HG03135 (cell line): ENCODE data around the gene NUDT16.

Experiments
- ATAC-seq: cut with Tn5 transposase; IDR thresholded peaks from one replicate; pipeline ENCODE4 v1.9.1; 2021; ENCODE audit warnings: mild to moderate bottlenecking, moderate library complexity; ENCODE audit not compliant: unreplicated experiment

Gene NUDT16

DNA sequence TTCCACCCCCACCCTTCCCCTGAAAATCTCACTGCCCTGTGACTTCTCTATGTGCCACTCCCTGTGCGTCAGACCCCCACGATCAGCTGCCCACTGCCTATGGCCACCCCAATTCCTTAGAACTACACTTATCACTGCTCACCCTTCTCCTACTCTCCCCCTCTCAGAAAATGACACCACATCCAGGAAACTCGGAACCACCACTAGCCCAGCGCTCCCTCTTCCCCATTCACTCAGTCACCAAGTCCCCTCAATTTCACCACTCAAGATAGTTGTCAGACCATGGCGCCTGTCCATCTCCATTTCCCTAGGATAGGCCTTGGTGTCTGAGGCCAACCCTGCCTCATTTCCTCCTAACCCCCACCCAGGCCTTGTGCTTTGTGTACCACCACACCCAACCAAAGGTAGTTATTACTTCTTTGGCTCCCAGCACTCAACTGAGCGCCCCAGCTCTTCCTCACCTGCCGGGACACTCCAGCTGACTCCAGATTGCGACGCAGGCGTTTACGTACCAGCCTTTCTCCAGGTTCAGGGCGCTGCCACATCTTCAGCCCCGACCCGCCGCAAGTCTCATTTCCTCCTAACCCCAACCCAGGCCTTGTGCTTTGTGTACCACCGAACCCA is 641 bp upstream of the NUDT16 start:
- ATAC-seq = peak; percentile 25

DNA sequence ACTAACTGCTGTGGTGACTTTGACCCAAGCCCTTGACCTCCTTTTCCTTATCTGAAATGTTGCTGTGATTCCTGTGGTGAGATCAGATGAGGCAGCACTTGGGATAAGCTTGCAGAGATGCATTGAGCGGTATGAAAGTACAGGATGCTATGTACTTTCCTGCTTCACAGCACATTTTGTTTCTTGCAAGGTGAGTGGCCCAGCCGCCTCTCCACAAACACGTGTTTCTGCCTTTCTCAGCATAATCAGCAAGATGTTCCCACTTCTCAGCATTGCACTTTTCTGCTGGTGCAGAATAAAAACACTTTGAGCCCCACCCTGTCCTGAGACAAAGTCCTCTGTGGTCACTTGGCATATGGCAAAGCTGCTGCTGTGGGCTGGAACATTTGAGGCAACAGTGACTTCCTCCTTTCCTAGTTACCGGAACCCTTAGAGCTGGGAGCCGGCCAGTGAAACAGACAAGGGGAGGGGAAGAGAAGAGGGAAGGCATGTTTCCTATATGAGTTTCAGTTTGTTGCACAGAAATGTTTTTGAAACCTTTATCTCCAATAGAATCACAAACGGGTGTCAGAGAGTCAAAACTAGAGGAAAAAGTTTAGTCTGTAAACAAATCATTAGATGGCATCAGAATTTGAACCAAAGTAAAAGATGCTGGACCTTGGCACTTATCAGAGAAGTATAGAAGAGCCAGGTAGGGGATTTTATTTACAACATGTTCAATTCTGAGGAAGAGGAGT is 5.0 kb downstream of the NUDT16 start:
- ATAC-seq = no peak

DNA sequence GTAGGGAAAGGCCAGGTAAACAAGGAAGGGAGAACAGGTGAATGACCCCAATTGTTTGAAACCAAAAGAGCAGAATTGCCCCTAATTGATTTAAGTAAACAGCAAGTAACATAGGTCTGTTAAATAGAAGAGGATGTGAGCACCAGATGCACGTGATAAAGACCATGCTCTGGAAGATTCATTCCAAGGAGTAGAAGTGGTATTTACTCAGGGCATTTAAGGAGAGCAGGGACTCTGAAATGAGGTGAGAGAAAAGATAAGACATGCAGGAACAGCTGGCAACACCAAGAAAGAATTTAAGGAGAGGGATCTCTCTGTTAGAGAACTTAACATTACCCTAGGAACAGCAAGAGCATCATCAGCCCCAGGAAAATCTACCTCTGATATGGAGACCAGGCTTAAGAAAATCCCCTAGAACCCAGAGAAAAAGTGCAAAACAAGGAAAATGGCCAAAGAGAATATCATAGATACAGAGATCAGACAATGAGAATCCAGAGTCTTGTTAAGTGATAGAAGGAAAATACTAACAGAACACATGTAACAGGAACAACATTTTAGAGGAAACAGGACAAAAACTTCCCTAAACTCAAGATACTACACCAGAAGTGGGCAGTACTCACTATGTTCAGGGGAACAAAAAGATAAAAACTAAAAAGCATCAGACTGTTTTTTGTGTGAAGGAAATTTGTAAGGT is 6.4 kb downstream of the NUDT16 start:
- no peak for ATAC-seq

DNA sequence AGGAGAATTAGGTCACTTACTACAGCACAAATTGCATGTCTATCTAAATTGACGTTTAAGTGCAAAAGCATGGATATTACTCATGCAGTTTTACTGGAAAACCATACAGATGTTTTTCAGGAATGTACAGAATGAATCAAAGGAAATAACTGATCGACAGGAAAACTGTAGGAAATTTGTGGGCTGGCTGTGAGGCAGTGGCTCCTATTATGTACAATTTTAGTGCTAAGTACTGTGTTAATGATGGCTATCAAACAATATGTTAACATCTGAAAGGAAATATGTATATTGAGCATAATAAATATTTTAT is 6.9 kb downstream of the NUDT16 start:
- ATAC-seq = no peak

DNA sequence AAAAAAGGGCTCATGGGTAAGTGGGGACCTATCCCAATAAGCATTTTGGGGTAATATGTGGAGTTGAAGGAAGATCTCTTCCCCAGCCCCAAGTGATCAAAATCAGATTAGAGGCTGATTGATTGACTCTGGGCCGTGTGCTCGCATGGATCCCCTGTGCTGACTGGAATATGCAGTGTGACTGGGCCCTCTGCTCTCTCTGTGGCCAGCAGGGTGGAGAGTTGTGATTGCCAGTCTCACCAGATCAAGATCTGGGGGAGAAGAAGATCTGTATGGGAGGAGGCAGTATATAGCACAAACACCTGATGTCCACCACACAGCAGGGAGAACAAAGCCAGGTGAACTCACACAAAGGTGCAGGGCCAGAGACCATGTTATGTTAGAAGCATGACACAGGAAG is 8.8 kb downstream of the NUDT16 start:
- ATAC-seq = no peak

DNA sequence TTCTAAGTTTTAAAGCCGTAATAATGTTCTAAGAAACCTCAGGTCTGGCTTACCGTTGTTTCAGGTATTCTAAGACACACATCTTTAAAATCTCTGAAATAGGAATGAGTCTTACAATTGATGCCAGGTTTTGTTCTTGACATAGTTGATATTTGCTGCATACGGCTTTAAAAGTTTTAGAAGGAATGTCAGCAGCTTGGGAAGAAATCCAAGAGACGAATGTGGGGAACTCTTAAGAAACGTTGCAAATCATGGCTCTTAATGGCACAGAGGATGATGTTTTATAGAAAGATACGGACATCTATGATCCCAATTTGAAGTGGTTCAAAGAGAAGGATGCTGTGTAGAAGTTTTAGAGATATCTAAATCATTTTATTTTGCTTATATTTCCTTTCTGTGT is 11.5 kb downstream of the NUDT16 start:
- no peak for ATAC-seq

DNA sequence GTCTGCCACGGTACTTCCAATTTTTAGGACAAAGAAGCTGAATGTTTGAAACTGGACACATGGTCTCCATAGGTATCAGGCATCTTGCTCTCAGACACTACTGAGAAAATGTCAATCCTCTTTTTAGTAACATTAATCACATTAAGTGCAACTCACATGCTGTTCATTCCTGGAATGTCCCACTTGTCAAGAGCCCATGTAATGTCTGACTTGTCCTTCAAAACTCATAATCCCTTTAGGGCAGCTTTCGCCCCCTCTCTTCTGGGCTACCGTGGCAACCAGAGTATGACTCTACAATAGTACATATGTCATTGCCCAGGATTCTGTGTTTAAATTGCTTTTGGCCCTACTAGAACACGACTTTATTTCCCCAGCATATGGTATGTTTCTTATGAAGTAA is 12.3 kb downstream of the NUDT16 start:
- ATAC-seq = no peak

DNA sequence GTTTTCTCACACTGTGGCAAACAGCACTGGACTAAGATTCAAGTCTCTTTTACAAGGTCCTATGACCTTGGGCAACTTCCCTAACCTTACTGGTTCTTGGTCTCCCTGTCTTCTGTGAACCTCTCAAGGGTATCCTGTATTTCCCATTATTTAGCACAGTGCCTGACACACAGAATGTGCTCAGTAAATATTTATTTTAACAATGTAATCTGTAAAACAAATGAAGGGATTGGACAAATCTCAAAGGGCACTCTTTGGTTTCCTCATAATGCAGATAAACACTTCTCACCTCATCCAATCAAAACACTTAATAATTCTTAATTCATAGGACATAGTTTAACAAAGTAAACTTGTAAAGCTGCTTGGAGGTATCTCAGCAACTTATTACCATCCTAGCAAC is 12.8 kb downstream of the NUDT16 start:
- no peak for ATAC-seq

DNA sequence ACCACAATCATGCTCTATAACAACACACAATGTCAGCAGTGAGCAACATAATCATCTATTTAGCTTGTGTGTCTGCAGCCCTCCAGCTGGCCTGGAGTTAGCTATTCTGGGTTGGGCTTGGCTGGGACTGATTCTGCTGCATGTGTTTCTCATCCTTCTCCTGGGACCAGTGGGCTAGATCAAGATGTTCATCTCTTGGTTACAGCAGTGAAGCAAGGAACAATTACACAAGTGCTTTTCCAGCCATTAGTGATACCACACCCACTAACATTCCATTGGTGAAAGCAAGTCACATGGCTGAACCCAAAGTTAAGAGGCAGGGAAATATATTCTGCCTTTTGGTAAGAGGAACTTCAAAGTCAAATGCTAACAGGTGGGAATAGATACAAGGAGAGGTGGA is 14.6 kb downstream of the NUDT16 start:
- ATAC-seq = no peak

DNA sequence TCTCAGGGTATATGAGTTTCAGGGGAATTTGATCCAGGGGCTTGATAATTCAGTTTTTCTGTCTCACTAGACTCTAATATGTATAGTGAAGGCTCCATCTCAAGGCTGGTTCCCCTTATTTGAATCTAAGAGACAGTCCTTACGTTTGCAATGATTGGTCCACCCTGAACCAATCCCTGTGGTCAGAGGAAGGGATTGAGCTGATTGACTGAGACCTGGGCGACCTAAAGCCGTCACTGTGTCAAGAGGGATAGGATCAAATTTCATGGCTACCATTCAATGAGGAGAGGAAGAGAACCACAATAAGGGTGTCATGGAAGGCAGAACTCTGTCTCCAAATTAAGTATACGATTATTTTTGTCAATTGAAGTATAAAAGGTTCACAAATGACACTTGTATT is 16.3 kb downstream of the NUDT16 start:
- no peak for ATAC-seq

DNA sequence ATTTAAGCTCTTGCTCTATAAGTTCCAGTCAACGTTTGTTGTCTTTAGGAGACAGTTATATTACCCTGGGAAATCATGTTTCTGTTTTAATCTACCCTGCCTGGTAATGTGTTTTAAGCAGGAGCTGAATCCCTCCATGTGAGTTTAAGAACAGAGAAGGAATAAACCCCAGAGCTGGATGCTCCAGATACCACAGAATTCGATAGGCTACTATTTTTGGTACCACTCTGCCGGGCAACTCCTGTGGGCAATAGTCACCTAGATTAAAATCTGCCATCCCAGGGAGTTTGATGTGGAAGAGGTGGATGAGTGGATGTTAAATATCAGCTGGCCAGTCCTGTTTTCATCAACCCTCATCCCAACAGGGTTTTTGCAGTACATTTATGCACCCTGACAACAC is 20.4 kb downstream of the NUDT16 start:
- no peak for ATAC-seq

DNA sequence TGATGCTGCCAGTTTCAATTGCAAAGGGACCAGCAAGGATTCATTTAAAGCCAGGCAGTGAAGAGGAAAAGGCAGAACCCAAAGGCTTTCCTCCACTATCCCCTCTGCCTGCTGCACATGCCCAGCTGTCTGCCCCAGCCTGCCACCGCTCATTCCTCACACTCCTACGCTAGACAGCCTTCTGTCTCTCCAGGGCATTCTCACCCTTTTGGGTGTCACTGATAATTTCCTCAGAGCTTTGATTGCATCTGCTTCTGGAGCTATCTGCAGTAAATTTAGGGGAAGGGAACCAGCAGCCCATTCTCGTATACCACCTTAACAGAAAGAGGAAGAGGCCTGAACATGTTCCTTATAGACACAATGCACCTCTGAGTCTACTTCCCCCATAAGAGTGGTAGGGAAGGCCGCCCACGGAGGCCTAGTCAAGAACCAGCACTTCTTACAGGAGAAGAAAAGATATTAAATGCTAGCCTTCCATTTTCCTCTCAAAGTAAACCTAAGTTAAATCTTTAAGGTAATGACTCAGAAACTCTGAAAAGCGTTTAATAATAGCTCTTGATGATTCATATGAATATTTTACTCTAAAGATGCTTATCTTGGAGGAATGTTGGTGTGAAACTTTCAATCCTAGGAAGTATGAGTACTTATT is 20.9 kb downstream of the NUDT16 start:
- ATAC-seq = no peak

DNA sequence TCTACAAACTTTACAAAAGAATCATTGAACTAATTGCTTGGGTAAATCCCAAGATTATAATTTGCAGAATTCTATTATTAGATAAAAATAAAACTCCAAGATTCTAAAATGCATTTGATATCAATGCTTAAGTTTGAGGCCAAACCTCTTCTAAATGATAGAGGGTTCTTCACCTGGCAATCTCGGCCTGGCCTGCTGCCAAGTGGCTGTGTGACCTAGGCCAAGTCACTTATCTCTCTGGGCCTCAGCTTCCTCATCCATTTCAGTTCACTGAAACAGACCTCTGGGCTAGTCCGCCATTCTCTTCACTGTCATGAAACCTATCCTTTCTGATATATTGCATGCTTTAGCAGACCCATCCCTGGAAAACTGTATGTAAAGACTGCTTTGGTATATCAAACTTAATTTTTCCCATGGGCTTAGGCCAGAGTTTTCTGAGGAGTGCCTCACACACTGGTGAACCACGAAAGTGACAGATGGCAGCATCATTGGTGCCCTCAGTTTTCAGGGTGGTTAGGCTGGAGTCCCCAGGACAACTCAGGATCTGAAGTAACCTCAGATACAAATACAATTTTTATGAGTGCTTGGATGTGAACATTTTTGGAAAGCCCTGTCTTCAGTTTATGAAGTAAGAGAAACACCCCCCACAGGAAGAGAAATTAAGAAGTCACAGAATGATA is 21.8 kb downstream of the NUDT16 start:
- ATAC-seq = no peak

DNA sequence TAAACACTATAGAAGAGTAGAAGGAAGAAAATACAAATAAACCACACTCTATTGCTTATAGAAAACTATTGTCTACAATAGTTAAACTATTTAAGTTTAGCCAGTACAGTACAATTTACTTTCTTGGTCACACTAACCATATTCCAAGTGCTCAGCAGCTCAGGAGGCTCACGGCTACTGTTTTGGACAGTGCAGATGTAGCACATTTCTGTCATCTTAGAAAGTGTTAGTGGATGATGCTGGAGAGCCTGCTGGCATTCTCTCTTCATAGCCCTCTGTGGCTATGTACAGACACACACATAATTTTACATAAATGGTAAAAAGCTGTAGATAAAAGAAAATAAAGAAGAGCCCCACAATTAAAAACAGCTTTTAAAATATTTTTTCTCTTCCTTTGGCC is 23.8 kb downstream of the NUDT16 start:
- ATAC-seq = no peak

DNA sequence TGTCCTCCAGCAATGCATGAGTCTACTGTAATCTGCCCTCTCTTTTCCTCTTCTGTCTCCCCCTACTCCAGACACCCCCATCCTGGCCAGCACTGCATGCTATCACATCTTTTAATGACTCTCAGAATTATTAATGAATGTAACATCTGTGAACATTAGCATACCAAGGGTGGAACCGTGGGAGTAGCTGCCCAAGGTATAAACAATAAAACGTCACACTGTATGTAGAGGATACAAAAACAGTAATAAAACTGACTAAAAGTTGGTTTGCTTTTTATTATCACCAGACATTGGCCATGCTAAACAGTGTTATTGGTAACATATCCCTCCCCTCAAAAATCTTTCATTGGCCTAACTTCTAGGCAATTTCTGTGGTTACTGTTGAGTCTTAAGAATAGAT is 24.7 kb downstream of the NUDT16 start:
- ATAC-seq = no peak

DNA sequence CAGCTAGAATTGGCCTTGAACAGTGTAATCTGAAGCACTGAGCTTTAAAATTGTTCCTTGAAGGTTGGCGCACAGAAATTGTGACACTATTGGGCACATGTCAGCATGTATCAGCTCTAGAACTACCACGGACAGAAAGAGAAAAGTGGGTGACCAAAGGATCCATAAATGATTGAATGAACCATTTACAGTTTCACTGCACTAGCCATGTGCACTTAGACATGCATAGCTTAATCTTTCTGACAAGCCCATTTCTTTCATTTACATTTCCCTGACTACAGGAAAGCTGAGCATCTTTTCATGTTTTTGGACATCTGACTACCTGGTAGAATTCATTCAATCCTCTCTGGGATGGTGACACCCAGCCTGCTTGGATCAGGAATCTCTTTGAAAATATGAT is 36.2 kb downstream of the NUDT16 start:
- ATAC-seq = no peak

DNA sequence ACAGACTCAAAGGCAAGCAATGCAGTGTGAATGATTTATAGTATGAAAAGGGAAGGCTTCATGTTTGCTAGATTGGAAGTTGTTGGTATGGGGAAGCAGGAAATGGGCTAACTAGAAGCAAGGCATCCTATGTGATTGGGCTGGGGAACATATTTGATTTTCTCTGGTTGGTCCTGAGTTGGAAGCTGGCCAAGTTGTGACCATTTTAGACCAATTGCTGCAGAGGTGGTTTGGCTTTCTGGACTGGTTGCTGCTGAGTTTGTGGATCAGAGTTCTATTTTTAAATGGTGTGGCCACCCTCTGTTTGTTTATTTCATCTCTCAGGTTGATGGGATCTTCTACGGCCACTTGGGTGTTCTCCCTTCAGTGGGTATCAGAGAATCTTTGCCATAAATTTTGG is 39.7 kb downstream of the NUDT16 start:
- no peak for ATAC-seq

DNA sequence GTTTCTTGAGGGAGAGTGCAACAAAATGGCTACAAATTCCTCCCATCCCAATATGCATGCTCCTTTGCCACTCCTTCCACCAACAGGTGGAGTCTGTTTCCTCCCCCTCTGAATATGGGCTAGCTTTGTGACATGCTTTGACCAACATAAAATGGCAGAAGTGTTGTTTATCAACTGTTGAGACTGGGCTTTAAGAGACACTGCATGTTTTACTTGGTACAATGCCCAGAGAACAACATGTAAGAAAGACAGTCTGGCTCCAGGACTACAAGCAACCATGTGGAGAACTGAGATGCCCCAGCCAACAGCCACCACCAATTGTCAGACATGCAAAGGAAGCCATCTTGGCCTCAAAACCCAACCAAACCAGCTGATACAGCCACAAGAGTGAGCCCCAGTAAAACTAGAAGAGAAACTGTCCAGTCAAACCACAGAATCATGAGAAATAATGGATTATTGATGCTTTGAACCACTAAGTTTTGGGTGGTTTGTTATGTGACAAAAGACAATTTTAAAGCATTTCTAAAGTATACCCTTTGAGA is 40.5 kb downstream of the NUDT16 start:
- ATAC-seq = no peak

DNA sequence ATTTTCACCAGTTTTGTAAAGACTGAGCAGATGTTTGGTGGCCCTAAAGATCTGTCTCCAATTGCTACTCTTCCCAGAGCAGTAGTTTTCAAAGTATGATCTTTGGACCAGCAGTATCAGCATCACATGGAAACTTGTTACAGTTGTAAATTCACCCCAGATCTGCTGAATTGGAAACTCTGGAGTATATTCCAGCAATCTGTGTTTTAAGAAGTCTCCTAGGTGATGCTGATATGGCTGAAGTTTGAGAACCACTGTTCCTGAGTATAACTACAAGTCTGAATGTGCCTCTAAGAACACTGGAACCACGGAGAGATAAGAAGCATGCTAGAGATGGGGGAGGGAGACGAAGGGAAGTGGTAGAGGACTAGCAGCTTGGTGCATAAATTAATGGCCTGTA is 45.7 kb downstream of the NUDT16 start:
- ATAC-seq = no peak

DNA sequence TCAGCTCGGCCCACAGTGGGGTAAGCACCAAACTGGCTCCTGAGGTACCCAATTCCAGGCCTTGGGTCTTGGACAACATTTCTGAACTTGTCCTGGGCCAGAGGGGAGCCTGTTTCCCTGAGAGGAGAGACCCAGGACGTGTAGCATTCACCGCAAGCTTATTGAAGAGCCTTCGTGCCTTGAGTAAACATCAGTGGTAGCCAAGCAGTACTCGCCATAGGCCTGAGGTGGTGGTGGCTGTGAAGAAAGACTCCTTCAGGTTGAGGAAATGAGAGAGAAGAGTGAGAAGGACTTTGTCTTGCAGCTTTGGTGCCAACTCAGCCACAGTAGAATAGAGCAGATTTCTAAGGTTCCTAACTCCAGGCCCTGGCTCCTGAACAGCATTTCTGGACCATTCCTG is 50.2 kb downstream of the NUDT16 start:
- ATAC-seq = no peak

DNA sequence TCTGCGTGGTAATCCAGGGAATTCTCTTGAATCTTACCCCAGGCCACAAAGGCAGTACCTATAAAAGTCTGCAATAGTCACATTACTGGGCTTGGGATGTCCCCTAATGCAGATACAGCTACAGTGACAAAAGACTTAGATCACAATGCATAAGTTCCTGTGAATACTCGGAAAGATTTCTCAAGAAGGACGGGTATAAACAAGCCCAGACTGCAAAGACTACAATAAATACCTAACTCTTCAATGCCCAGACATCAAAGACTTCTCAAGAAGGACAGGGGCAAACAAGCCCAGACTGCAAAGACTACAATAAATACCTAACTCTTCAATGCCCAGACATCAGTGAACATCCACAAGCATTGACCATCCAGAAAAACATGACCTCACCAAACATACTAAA is 50.9 kb downstream of the NUDT16 start:
- no peak for ATAC-seq
